Endothelial cell of umbilical vein (primary cell): ENCODE data around the gene APOF. TPM values are rescaled to one million over a fixed set of nuclear protein-coding genes. Genes with fewer than 3 reads are reported as not detected.

Source experiments
- BruUV-seq: library from RNA; stranded (reverse); fragments of 400-500 nt; replicated peaks from 2 replicates; lab custom pipeline; 2021; lab: Mats Ljungman, UMichigan
- CTCF ChIA-PET: fragments of 300-600, 350-600 bp; sonication (Branson Sonifier 250); formaldehyde crosslinking; loops from one replicate; lab custom pipeline; 2021; ENCODE audit warnings: antibody characterized with exemption, inconsistent platforms; lab: Charles Lee
- POLR2A ChIA-PET: fragments of 300-600, 350-600 bp; sonication (Branson Sonifier 250); formaldehyde crosslinking; loops from one replicate; lab custom pipeline; 2021; ENCODE audit warnings: antibody characterized with exemption, inconsistent platforms; lab: Charles Lee
- DNase-seq: peaks from one replicate; pipeline ENCODE4 v3.0.0-alpha.2; 2011; ENCODE audit warnings: low read depth, low spot score
- FAIRE-seq: peaks from 2 replicates; lab custom pipeline; 2011; peaks lifted over from hg19 to GRCh38; lab: Jason Lieb, UNC
- H2AFZ ChIP-seq: 2 replicates; pipeline ENCODE4 v1.6.0; 2012; ENCODE audit warnings: low read depth, low read length, control low read depth, inconsistent platforms
- H3K27ac ChIP-seq: 2 replicates; pipeline ENCODE4 v1.5.1; 2011; ENCODE audit warnings: low read depth, mild to moderate bottlenecking, control low read depth, low read length, moderate library complexity; ENCODE audit not compliant: insufficient read depth
- H3K27me3 ChIP-seq, 2 experiments: 2 replicates each; pipeline versions ENCODE4 v1.6.0 to v1.6.1; 2011; ENCODE audit warnings: low read length in 2 of 2, mixed read lengths in 1 of 2; ENCODE audit not compliant: control insufficient read depth in 2 of 2, insufficient read depth in 2 of 2
- H3K36me3 ChIP-seq, 2 experiments: 2 replicates in 1 of 2; 3 replicates in 1 of 2; pipeline ENCODE4 v1.5.1; 2011; ENCODE audit warnings: low read length in 2 of 2, mild to moderate bottlenecking in 1 of 2, moderate library complexity in 1 of 2; ENCODE audit not compliant: control insufficient read depth in 2 of 2, insufficient read depth in 2 of 2; ENCODE audit errors: extremely low read depth in 1 of 2
- H3K4me1 ChIP-seq: 3 replicates; pipeline ENCODE4 v1.5.1; 2011; ENCODE audit warnings: mild to moderate bottlenecking, low read length; ENCODE audit not compliant: control insufficient read depth, insufficient read depth; ENCODE audit errors: extremely low read depth
- H3K4me2 ChIP-seq: 2 replicates; pipeline ENCODE4 v1.6.1; 2011; ENCODE audit warnings: low read length, control low read depth, mixed read lengths; ENCODE audit not compliant: insufficient read depth
- H3K4me3 ChIP-seq, 3 experiments: fragments of 200-600 bp in 1 of 3; sonication (generic), shearing (Covaris generic) in 1 of 3; replicated peaks in 1 of 3; 2 replicates each; pipeline ENCODE4 v1.5.1; 2011 to 2016; ENCODE audit warnings: control low read depth in 3 of 3, low read length in 3 of 3, mild to moderate bottlenecking in 2 of 3, inconsistent platforms in 1 of 3, low read depth in 1 of 3, moderate library complexity in 1 of 3; ENCODE audit not compliant: insufficient read depth in 1 of 3
- H3K79me2 ChIP-seq: 2 replicates; pipeline ENCODE4 v1.6.0; 2012; ENCODE audit warnings: low read length, inconsistent platforms; ENCODE audit not compliant: control insufficient read depth, insufficient read depth
- H3K9ac ChIP-seq: replicated peaks from 2 replicates; pipeline ENCODE3; 2011; ENCODE audit warnings: low read length, control low read depth; ENCODE audit not compliant: insufficient read depth; ENCODE audit errors: extremely low read depth
- H3K9me1 ChIP-seq: replicated peaks from 3 replicates; pipeline ENCODE4 v1.6.0; 2011; ENCODE audit warnings: mild to moderate bottlenecking, low read length; ENCODE audit not compliant: control insufficient read depth, insufficient read depth; ENCODE audit errors: extremely low read depth
- H3K9me3 ChIP-seq: replicated peaks from 2 replicates; pipeline ENCODE4 v1.5.1; 2012; ENCODE audit warnings: low read length, inconsistent platforms; ENCODE audit not compliant: control insufficient read depth, insufficient read depth
- H4K20me1 ChIP-seq: replicated peaks from 2 replicates; pipeline ENCODE3; 2011; ENCODE audit warnings: mild to moderate bottlenecking, low read length; ENCODE audit not compliant: control insufficient read depth, insufficient read depth; ENCODE audit errors: extremely low read depth
- EZH2 ChIP-seq: IDR thresholded peaks from 2 replicates; pipeline ENCODE4 v1.6.1; 2012; ENCODE audit warnings: borderline replicate concordance, low read depth, mild to moderate bottlenecking, moderate library complexity, low read length, inconsistent platforms; ENCODE audit not compliant: severe bottlenecking
- FOS ChIP-seq: IDR thresholded peaks from 2 replicates; pipeline ENCODE4 v1.6.1; 2011; ENCODE audit warnings: mild to moderate bottlenecking, low read length, moderate library complexity, borderline replicate concordance; ENCODE audit not compliant: insufficient read depth
- GATA2 ChIP-seq: IDR thresholded peaks from 2 replicates; pipeline ENCODE4 v1.7.0; 2011; ENCODE audit warnings: low read depth, mild to moderate bottlenecking, moderate library complexity, mixed read lengths, low read length; ENCODE audit not compliant: insufficient read length, insufficient read depth
- JUN ChIP-seq: IDR thresholded peaks from 2 replicates; pipeline ENCODE4 v1.6.1; 2011; ENCODE audit warnings: borderline replicate concordance, low read depth; ENCODE audit not compliant: insufficient read length, insufficient read depth
- MYC ChIP-seq: IDR thresholded peaks from one replicate; pipeline ENCODE4 v1.6.1; 2011; ENCODE audit warnings: mild to moderate bottlenecking, low read depth, low read length
- POLR2A ChIP-seq: IDR thresholded peaks from 2 replicates; pipeline ENCODE4 v1.6.1; 2012; ENCODE audit warnings: low read depth, mild to moderate bottlenecking, control low read depth, low read length
- POLR2AphosphoS5 ChIP-seq: IDR thresholded peaks from 2 replicates; pipeline ENCODE4 v1.6.1; 2012; ENCODE audit warnings: low read depth, mild to moderate bottlenecking, control low read depth, low read length, moderate library complexity; ENCODE audit not compliant: insufficient read depth
- dilution Hi-C: fragments of 300-500 bp; cut with MboI; formaldehyde crosslinking; loops from one replicate; pipeline ENCODE4 v1.15.0; 2019; ENCODE audit warnings: low sequenced_read_pairs; ENCODE audit not compliant: extremely low pct_ligation_motif_present
- intact Hi-C: fragments of 100-400 bp; cut with micrococcal nuclease; formaldehyde crosslinking; loops from one replicate; pipeline ENCODE4 v1.10.0; 2022
- polyA plus RNA-seq, 4 experiments: library from polyadenylated mRNA; depleted of rRNA in 3 of 4; stranded (reverse) in 3 of 4; unstranded in 1 of 4; fragments of >200 nt; gene quantifications; 2 replicates each; pipeline versions ENCODE4 v1.2.1 to v1.2.3, GENCODE V29; 2011 to 2012; ENCODE audit warnings: missing spikeins in 1 of 4
- total RNA-seq: library from RNA; stranded (reverse); gene quantifications from 2 replicates; pipeline ENCODE4 v1.2.3, GENCODE V29; 2021
- TF ChIP-seq, protein P1 (sequence below), 2 donors: IDR thresholded peaks; 1 replicate in 1 of 2; 2 replicates in 1 of 2; pipeline ENCODE4 v1.5.1; 2011; ENCODE audit warnings: low read length in 2 of 2, mild to moderate bottlenecking in 2 of 2, moderate library complexity in 2 of 2, control low read depth in 1 of 2, inconsistent platforms in 1 of 2, low read depth in 1 of 2; ENCODE audit not compliant: insufficient read depth in 1 of 2; ENCODE audit errors: extremely low read depth in 1 of 2
- TF ChIP-seq, protein P2 (sequence below): IDR thresholded peaks from 2 replicates; pipeline ENCODE4 v1.6.1; 2011; ENCODE audit not compliant: insufficient read depth, insufficient read length

The APOF gene
- total and polyA plus RNA-seq, 2 donors (not counting 3 experiments of a cell fraction or from before 2014, with no cell fraction given): not detected

DNA sequence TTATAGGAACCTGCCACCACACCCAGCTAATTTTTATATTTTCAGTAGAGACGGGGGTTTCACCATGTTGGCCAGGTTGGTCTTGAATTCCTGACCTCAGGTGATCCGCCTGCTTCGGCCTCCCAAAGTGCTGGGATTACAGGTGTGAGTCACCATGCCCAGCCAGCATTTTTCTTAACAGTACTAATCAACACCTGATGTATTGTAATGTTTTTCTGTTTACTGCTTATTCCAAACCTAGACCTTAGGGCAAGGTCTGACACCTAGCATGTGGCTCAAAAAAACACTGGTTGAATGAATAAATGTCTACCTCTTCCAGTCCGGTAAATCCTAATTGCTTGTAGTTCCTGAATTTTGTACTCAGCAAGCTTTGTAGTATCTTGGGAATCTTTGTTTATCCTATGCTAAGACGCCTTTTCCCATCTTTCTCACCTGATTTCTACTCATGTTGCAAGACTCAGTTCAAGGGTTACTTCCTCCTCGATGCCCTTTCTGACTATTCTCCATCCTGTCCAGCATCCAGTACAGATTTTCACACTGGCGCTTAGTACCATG lies 31.6 kb downstream of the APOF start:
- Histone ChIP-seq H3K36me3 (peaks cover 0 to 2% of the 10 kb centered on the region in 2 experiments), H3K9me1 (no peaks in the 10 kb centered on the region), H3K79me2 (no peaks in the 10 kb centered on the region), H3K4me1 (peaks cover 16% of the 10 kb centered on the region), H3K9ac (no peak overlapping the region), H3K4me2 (no peak overlapping the region), H3K4me3 (no peak overlapping the region), H3K27me3 (no peaks in the 10 kb centered on the region), H4K20me1 (no peaks in the 10 kb centered on the region), H3K9me3 (no peaks in the 10 kb centered on the region), H2AFZ (no peak overlapping the region), H3K27ac (no peak overlapping the region)
- ChIA-PET CTCF (no interaction called here), POLR2A (no interaction called here)
- dilution Hi-C loops: no loop called here
- TF ChIP-seq, protein P1, sequence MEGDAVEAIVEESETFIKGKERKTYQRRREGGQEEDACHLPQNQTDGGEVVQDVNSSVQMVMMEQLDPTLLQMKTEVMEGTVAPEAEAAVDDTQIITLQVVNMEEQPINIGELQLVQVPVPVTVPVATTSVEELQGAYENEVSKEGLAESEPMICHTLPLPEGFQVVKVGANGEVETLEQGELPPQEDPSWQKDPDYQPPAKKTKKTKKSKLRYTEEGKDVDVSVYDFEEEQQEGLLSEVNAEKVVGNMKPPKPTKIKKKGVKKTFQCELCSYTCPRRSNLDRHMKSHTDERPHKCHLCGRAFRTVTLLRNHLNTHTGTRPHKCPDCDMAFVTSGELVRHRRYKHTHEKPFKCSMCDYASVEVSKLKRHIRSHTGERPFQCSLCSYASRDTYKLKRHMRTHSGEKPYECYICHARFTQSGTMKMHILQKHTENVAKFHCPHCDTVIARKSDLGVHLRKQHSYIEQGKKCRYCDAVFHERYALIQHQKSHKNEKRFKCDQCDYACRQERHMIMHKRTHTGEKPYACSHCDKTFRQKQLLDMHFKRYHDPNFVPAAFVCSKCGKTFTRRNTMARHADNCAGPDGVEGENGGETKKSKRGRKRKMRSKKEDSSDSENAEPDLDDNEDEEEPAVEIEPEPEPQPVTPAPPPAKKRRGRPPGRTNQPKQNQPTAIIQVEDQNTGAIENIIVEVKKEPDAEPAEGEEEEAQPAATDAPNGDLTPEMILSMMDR (IDR thresholded peaks at IDR 0.05; ENCODE audit: extremely low read depth in 1 of 2, insufficient read depth in 1 of 2, low read depth in 1 of 2, low read length in 2 of 2): no peak
- TF ChIP-seq POLR2A (no peak), EZH2 (no peak), MYC (no peak), FOS (no peak), JUN (no peak), POLR2AphosphoS5 (no peak), GATA2 (no peak)
- TF ChIP-seq, protein P2, sequence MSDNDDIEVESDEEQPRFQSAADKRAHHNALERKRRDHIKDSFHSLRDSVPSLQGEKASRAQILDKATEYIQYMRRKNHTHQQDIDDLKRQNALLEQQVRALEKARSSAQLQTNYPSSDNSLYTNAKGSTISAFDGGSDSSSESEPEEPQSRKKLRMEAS: no peak
- DNase-seq (no peak), FAIRE-seq (no peak)
- BruUV-seq: no TSS peak
- intact Hi-C loops: no loop called here
